BJ (cell line): ENCODE measurements around the gene BUB1. TPM values are rescaled to one million over a fixed set of nuclear protein-coding genes. Genes with fewer than 3 reads are reported as not detected.

Experiments
- CTCF ChIA-PET: fragments of 350-600 bp; formaldehyde crosslinking; extraction: SDS; loops from one replicate; lab custom pipeline; 2021; ENCODE audit warnings: antibody characterized with exemption, inconsistent platforms; lab: Yijun Ruan, JAX
- POLR2A ChIA-PET: fragments of 300-600 bp; sonication (Branson Sonifier 250); formaldehyde crosslinking; extraction: SDS; loops from one replicate; lab custom pipeline; 2021; ENCODE audit warnings: antibody characterized with exemption; lab: Charles Lee
- DNase-seq: peaks from one replicate; pipeline ENCODE4 v3.0.0-alpha.2; 2011; ENCODE audit warnings: low read depth
- H3K27me3 ChIP-seq: 2 replicates; pipeline ENCODE4 v1.6.0; 2011; ENCODE audit warnings: low read length; ENCODE audit not compliant: control insufficient read depth, insufficient read depth
- H3K36me3 ChIP-seq: 2 replicates; pipeline ENCODE4 v1.5.1; 2011; ENCODE audit warnings: low read length; ENCODE audit not compliant: control insufficient read depth, insufficient read depth
- H3K4me3 ChIP-seq: 2 replicates; pipeline ENCODE4 v1.5.1; 2011; ENCODE audit warnings: low read depth, mild to moderate bottlenecking, control low read depth, low read length
- polyA plus RNA-seq: library from polyadenylated mRNA; depleted of rRNA; stranded (reverse); fragments of >200 nt; gene quantifications from 2 replicates; pipeline ENCODE4 v1.2.3, GENCODE V29; 2011
- TF ChIP-seq, protein P1 (sequence below): IDR thresholded peaks from 2 replicates; pipeline ENCODE4 v1.5.1; 2011; ENCODE audit warnings: low read depth, mild to moderate bottlenecking, control low read depth, inconsistent platforms, low read length, moderate library complexity; ENCODE audit not compliant: insufficient read depth

BUB1 gene
- polyA plus RNA-seq, 1 experiment = 22.2 TPM

DNA sequence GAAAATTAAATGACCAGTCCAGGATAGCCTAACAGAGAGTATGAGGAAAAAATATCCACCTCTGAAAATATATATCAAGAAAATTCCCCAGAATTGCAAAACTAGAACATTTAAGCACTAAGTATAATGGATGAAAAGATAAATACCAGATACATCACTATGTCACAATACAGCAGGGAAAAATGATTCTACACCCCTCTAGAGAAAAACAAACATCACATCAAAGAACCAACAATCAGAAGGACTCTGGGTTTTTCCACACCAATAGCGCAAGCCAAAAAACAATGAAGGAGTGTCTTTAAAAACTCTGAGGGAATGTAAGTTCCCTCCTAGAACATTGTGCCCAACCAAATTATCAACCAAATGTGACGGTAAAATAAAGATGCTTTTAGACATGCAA lies 13.7 kb downstream of the BUB1 start:
- Histone ChIP-seq H3K27me3 (no peaks in the 10 kb centered on the region), H3K4me3 (no peak overlapping the region), H3K36me3 (no peaks in the 10 kb centered on the region)
- TF ChIP-seq, protein P1, sequence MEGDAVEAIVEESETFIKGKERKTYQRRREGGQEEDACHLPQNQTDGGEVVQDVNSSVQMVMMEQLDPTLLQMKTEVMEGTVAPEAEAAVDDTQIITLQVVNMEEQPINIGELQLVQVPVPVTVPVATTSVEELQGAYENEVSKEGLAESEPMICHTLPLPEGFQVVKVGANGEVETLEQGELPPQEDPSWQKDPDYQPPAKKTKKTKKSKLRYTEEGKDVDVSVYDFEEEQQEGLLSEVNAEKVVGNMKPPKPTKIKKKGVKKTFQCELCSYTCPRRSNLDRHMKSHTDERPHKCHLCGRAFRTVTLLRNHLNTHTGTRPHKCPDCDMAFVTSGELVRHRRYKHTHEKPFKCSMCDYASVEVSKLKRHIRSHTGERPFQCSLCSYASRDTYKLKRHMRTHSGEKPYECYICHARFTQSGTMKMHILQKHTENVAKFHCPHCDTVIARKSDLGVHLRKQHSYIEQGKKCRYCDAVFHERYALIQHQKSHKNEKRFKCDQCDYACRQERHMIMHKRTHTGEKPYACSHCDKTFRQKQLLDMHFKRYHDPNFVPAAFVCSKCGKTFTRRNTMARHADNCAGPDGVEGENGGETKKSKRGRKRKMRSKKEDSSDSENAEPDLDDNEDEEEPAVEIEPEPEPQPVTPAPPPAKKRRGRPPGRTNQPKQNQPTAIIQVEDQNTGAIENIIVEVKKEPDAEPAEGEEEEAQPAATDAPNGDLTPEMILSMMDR = no peak
- CTCF ChIA-PET = no interaction called here
- POLR2A ChIA-PET = interaction anchor here (0.7 kb wide), 1 partner anchor 11 kb away, joined by 4 read pairs; no protein-coding TSS in a partner anchor
- no peak for DNase-seq

DNA sequence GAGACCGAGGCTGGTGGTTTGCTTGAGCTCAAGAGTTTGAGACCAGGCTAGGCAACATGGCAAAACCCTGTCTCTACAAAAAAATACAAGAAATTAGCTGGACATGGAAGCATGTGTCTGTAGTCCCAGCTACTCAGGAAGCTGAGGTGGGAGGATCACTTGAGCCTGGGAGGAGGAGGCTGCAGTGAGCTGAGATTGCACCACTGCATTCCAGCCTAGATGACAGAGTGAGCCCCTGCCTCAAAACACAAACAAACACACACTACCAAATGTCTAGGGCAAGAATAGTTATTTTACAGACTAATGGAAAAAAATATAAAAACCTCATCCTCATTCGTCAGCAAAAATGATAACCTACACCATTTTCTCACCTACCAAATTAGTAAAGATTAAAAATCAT lies 15.3 kb downstream of the BUB1 start:
- no peaks in the 10 kb centered on the region for H3K27me3 ChIP-seq
- POLR2A ChIA-PET = no interaction called here
- no peaks in the 10 kb centered on the region for H3K36me3 ChIP-seq
- TF ChIP-seq, protein P1 = no peak
- no peak for DNase-seq
- CTCF ChIA-PET = interaction anchor here (1.2 kb wide), 1 partner anchor 16 kb away, joined by 3 read pairs; no protein-coding TSS in a partner anchor
- no peak overlapping the region for H3K4me3 ChIP-seq

DNA sequence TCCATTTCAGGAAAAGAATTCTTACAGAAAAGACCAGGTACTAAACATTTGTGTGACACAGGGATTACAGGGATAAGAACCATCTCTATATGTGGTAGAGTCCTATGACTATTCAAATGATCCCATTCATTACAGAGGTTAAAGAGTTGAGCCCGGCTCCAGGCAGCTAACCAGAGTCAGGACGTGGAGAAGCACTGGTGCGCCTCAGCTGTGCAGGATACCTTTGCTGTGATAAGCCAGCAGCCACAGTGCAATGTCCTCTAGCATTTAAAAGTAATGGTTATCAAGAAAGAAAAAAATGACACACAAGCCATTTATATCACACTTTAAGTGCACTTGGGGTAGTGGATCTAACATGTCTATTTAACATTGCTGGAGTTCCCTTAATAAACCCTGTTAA lies 17.3 kb downstream of the BUB1 start:
- H3K4me3 ChIP-seq = no peak overlapping the region
- no peak for DNase-seq
- POLR2A ChIA-PET = no interaction called here
- no peaks in the 10 kb centered on the region for H3K36me3 ChIP-seq
- CTCF ChIA-PET = no interaction called here
- H3K27me3 ChIP-seq = no peaks in the 10 kb centered on the region
- TF ChIP-seq, protein P1 = no peak

DNA sequence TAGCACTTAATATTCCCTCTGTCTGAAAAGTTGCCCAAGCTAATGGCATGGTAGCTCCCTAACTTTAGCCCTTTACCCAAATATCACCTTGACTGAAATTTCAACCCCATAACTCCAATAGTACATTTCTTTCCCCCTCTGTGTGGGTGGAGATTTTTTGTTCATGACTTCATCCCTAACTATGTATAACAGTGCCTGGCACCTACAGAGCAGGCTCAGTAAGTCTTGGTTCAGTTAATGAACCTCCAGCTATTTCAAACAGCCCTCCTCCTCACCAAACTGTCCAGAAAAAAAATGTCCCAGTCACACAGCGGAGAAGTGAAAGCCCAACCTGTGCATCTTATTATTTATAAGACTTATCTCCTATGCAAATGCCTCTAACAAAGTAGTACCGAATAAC lies 18.6 kb downstream of the BUB1 start:
- H3K27me3 ChIP-seq = no peaks in the 10 kb centered on the region
- TF ChIP-seq, protein P1 = no peak
- H3K4me3 ChIP-seq = no peak overlapping the region
- DNase-seq = no peak
- ChIA-PET POLR2A (no interaction called here), CTCF (no interaction called here)
- no peaks in the 10 kb centered on the region for H3K36me3 ChIP-seq

DNA sequence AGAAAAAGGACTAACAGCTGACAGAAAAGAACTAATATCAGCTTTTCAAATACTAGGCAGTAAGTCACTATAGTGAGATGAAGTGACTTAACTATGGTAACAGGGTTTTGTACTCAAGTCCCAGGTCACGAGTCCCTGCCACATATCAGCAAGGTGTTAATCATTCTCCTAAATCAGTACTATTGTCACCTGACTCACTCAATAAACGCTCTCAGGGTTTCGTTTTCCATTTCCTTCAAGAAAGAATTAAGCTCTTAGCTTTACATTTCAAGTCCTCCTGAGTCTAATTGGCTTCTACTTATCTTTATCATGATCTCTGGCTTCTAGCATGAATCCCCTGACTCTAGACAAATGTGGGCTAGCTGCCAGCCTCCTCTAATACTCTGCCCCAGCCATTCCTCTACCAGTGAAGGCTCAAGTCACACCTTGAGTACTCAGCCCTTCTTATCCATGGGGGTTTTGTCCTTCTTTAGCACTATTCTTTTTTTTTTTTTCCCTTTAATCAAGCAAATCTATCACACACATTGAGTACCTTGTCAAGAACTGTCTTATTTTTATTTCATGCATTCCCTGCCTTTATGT lies 20.0 kb downstream of the BUB1 start:
- CTCF ChIA-PET = no interaction called here
- POLR2A ChIA-PET = no interaction called here
- Histone ChIP-seq H3K4me3 (no peak overlapping the region), H3K27me3 (no peaks in the 10 kb centered on the region), H3K36me3 (no peaks in the 10 kb centered on the region)
- DNase-seq = no peak
- TF ChIP-seq, protein P1 = no peak
